HG02981 (cell line): ENCODE results near the gene HBE1.
"Not testable (repeated sequence)": the region's sequence is repeated elsewhere in the genome, so short reads cannot be mapped to it uniquely, and the experiment has no call there.

Experiments used
- ATAC-seq: cut with Tn5 transposase; IDR thresholded peaks from one replicate; pipeline ENCODE4 v1.9.1; 2021; ENCODE audit warnings: mild to moderate bottlenecking, moderate library complexity; ENCODE audit not compliant: unreplicated experiment

Gene HBE1

DNA sequence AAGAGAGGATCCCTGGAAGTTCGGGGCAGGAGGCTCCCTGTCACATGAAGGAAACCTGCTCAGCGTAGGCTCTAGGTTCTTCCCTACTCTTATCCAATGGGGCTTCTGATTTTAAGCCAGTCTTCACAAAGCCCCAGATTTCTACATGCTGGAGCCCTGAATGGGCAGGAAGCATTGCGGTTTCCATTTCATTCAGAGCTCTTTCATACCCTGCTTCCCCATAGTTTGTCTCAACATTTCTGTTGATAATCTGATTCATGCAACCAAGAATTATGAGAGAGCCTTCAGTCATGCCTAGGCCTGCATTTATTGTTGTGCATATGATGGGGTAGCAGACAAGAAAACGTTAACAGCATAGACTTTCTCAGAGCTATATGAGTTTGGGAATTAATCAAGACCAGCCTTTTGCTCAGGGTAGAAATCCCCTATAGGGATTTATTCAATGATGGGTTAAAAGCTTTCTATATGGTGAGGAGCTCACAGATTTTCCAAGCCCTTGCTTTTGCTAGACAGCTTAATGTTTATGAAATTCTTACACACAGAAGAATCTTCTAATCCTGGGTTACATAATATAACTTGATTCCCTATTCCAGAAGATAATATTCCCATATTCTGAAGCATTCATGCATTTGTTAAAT is 16.1 kb upstream of the HBE1 start:
- ATAC-seq, result no peak

- no peak for ATAC-seq
Observed at GRCh38 chr11:5284637-5285036, 14.9 kb upstream of the HBE1 start.

DNA sequence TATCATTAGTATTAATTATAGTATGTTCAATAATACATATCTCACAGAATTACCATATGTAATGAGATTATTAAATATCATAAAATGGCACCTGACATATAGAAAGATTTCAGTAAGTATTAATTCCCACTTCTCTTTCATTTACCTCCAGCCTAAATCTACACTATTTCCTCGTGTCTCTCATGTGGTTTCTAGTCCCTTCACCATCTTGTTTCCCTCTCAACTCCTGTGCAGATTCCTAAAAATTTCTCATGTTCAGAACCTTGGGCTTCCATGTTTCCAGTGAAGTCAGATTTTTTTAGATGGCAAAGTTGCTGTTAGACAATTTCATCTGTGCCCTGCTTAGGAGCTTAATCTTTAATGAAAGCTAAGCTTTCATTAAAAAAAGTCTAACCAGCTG is 14.1 kb upstream of the HBE1 start:
- ATAC-seq, result no peak

- ATAC-seq, result no peak
Observed at GRCh38 chr11:5283086-5283485, 13.3 kb upstream of the HBE1 start.

DNA sequence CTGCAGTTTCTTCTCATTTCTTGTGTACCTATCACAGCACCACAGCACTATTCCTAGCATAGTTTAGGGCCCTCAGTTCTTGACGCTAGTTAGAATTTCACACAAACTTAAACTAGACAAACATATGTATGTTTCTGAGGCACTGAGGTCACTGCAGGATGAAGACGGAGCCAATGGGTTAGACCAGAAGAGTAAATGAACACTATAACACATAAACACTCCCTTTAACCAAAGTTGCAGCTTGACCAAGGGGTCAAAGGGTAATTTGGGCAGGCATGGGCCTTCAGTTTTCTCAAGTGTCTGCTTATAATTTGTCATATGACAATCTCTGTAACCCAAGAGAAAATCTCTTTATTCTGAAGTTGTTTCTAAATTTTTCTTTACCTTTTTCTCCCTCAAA is 12.9 kb upstream of the HBE1 start:
- ATAC-seq, result no peak

GRCh38 chr11:5281596-5281995 is 11.9 kb upstream of the HBE1 start:
- ATAC-seq, result no peak

GRCh38 chr11:5280582-5281102 is 10.9 kb upstream of the HBE1 start:
- peak; percentile 95 for ATAC-seq

GRCh38 chr11:5279471-5280090 is 9.8 kb upstream of the HBE1 start:
- no peak for ATAC-seq

DNA sequence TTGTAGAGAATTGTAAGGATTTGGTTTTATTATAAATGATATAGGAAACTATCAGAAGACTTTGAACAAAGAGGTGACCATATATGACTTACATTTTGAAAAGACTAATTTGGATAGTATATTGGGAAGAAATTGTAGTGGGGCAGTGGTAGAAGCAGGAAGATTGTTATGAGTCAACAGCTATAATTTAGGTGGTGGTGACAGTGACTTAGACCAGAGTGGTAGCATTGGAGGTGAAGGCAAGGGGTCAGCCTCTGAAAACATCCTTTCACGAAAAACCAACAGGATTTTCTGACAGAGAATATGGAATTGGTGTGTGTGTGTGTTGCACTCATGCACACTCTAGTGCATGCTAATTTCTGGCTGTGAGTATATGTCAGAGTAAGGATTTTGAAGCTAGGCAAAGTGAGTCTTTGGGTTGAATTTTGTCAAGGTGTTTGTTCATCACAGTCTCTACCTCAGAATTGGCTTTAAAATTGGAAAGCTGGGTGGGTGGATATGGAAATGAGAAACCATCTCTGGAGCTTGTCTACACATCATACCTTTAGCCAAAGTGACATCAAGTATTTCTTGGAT is 8.2 kb upstream of the HBE1 start:
- peak; percentile 44 for ATAC-seq

DNA sequence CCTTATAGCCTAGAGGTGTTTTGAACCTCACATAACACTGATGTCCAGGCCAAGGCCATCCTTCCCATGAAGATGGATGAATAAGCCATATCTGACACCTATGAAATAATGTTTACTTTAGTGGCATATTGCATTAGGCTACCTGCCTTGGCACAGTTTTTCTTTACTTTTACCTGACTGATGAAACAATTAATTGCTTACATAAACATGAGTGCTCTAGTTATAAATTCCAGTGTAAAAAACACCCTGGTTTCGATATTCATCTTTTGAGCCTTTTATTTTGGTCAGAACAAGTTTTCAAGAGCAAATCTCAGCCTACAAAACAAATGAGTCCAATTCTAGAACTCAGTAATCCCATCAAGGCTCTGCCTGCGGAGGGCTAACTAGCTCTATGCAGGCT is 7.0 kb upstream of the HBE1 start:
- ATAC-seq, result no peak

- ATAC-seq, result no peak
Observed at GRCh38 chr11:5275369-5276110, 5.8 kb upstream of the HBE1 start.

GRCh38 chr11:5274395-5274794 is 4.7 kb upstream of the HBE1 start:
- ATAC-seq, result no peak

DNA sequence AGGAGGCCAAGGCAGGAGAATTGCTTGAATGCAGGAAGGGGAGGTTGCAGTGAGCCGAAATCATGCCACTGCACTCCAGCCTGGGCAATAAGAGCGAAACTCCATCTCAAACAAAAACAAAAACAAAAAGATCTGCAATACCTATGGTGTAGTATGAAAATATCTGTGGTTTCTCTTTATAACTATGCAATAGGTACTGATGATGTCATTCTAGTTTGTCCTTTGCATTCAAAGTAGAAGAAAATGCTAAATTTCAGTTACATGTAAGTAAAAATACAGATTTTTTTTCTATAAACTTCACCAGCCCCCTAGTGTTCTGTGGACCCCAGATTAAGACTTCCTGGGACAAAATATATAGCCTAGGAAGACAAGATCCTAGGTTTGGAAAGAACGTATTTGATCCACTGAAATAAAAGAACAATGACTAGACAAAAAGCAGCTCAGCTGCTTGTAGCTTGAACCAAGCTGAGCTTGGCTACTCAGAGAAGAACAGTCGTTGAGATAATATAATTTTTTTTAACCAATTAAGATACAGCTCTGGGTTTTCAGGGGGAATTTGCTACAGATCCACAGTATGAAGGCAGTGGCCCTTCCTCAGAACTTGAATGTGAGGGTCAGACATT is 2.8 kb upstream of the HBE1 start:
- no peak for ATAC-seq

- ATAC-seq, result no peak
Observed at GRCh38 chr11:5267033-5267563, 2.6 kb downstream of the HBE1 start.

GRCh38 chr11:5266609-5267008 is 3.1 kb downstream of the HBE1 start:
- ATAC-seq, result no peak

GRCh38 chr11:5265832-5266231 is 3.9 kb downstream of the HBE1 start:
- no peak for ATAC-seq

GRCh38 chr11:5258543-5259262 is 11.0 kb downstream of the HBE1 start:
- no peak for ATAC-seq

GRCh38 chr11:5257296-5257695 is 12.4 kb downstream of the HBE1 start:
- no peak for ATAC-seq

DNA sequence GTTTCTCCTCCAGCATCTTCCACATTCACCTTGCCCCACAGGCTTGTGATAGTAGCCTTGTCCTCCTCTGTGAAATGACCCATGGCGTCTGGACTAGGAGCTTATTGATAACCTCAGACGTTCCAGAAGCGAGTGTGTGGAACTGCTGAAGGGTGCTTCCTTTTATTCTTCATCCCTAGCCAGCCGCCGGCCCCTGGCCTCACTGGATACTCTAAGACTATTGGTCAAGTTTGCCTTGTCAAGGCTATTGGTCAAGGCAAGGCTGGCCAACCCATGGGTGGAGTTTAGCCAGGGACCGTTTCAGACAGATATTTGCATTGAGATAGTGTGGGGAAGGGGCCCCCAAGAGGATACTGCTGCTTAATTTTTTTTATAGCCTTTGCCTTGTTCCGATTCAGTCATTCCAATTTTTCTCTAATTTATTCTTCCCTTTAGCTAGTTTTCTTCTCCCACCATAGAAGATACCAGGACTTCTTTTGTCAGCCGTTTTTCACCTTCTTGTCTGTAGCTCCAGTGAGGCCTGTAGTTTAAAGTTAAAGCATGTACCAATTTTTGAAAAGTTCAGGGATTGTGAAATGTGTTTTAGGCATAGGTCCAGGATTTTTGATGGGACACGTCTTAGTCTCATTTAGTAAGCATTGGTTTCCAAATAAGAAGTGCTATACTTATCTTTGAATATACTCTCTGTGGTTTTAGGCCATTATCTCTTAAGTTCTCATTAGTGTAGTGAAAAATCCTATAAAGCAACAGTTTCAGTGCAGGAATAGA is 14.9 kb downstream of the HBE1 start, which contains the start of gene HBG2:
HBG2 (minus strand) TSS at position 136 of the 768 bp plus-strand sequence; CDS start at position 83, 53 bp downstream.
- ATAC-seq, result not testable (repeated sequence)
